Epithelial cell of proximal tubule (primary cell): ENCODE data around the gene IQCH. TPM values are rescaled to one million over a fixed set of nuclear protein-coding genes. Genes with fewer than 3 reads are reported as not detected.

Source experiments
- DNase-seq: peaks from one replicate; pipeline ENCODE4 v3.0.0-alpha.2; 2011; ENCODE audit warnings: low read depth
- H3K4me3 ChIP-seq: 2 replicates; pipeline ENCODE4 v1.5.1; 2011; ENCODE audit warnings: low read depth, mild to moderate bottlenecking, low read length
- CTCF ChIP-seq: conservative IDR thresholded peaks from 2 replicates; pipeline ENCODE4 v1.5.1; 2012; ENCODE audit warnings: low read depth, mild to moderate bottlenecking, low read length
- total RNA-seq: library from RNA; depleted of rRNA; stranded (reverse); fragments of >200 nt; gene quantifications from 2 replicates; pipeline ENCODE4 v1.2.3, GENCODE V29; 2015

IQCH gene
- total RNA-seq, 1 donor from 2014 or later: 0.92 TPM

DNA sequence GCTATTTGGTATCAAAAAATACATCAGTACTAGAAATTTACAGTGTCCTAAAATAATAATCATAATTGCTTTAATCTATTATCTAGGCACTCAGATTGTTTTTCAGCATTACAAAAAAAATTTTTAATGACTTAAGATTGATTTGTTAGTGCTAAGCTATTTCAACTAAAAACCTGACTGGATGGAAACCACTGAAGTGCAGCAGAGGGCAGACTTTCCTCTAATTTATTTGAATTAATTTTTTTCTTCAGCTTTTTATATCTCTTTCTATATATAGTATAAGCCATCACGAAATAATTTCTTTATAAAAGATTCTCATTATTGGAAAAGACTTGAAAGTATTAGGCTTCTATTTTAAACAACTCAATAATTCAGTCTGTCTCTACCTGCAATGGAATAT lies 131.4 kb downstream of the IQCH start:
- H3K4me3 ChIP-seq: no peak overlapping the region
- TF ChIP-seq CTCF: no peak
- DNase-seq: no peak

DNA sequence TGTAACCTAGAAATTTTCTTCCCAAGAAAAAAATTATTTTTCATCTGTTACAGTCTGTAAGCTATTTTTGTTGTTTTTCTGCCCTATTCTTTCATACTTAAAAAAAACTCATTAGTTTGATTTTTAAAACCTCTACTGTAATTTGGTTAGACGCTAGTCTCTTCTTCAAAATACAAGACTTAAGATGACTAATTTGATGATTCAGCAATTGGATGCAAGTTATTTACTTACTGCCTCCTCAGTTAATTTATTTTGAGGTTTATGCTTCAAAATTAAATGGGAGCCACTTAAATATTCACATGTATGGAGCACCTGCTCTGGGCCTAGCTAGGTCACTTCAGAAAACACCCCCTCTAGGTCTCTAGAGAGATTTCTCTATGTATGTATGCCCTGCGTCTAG lies 132.4 kb downstream of the IQCH start:
- H3K4me3 ChIP-seq: no peak overlapping the region
- DNase-seq: no peak
- TF ChIP-seq CTCF: no peak

- TF ChIP-seq CTCF: no peak
- DNase-seq: no peak
- H3K4me3 ChIP-seq: no peak overlapping the region
Observed at GRCh38 chr15:67389975-67390374, 135.4 kb downstream of the IQCH start.

- no peak for TF ChIP-seq CTCF
- no peak overlapping the region for H3K4me3 ChIP-seq
- DNase-seq: no peak
Observed at GRCh38 chr15:67394873-67395639, 140.5 kb downstream of the IQCH start.

DNA sequence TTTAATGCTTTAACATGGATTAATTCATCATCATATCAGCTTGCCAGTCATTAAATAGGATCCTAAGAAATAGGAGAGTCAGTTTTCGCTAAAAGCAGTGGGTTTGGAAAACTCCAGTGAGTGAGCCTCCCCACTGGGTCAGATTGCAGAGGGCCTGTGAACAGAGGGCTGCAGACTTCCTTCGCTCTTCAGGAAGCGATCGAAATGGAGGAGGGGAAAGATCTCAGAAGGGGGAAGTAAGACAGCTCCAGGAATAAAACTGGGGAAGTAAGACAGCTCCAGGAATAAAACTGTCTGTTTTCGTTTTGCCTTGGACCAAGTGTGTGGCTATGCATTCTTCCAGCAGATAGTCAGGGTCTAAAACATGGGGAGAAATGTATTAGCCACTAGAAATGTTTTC lies 141.5 kb downstream of the IQCH start:
- no peak for TF ChIP-seq CTCF
- no peak for DNase-seq
- no peak overlapping the region for H3K4me3 ChIP-seq

GRCh38 chr15:67397139-67397538 lies 142.6 kb downstream of the IQCH start:
- DNase-seq: no peak
- no peak for TF ChIP-seq CTCF
- H3K4me3 ChIP-seq: no peak overlapping the region

DNA sequence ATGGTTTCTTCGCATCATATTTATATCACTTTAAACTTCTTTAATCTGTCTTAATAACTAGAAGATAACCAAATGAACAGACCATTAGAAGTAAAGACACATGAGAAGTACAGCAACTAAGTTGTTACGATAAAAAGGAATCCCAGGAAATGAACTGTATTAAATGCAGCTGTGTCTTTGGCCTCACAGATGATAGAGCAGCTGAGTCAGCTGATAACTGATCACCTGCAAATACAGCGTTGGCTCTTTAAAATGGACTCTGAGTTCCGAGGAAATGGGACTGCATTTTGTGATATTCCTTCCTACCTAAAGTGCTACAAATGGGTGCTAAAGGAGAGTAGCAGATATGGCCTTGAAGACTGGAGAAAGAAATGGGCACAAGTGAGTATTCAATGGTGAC lies 145.3 kb downstream of the IQCH start:
- H3K4me3 ChIP-seq: no peak overlapping the region
- no peak for TF ChIP-seq CTCF
- DNase-seq: no peak
